ENCODE results near the gene HRH4. TPM values are rescaled to one million over a fixed set of nuclear protein-coding genes. Genes with fewer than 3 reads are reported as not detected.

The HRH4 gene
- total RNA-seq, 1 donor from 2014 or later, result not detected

- Mint-ChIP-seq H3K36me3 (ENCODE audit: insufficient read depth) (no peaks in the 10 kb centered on the region), H3K4me3 (ENCODE audit: low read depth) (no peak overlapping the region), H3K9me3 (ENCODE audit: low read depth) (no peaks in the 10 kb centered on the region), H3K4me1 (ENCODE audit: low read depth) (peaks cover 3% of the 10 kb centered on the region), H3K27ac (no peak overlapping the region), H3K27me3 (no peaks in the 10 kb centered on the region)
- no peak for DNase-seq (ENCODE audit: low spot score, unreplicated experiment)
- TF ChIP-seq CTCF (IDR thresholded peaks at IDR 0.05; ENCODE audit: unreplicated experiment), result no peak
Observed at GRCh38 chr18:24494586-24494985, 34.1 kb downstream of the HRH4 start.

- peaks cover 4% of the 10 kb centered on the region for H3K9me3 Mint-ChIP-seq (ENCODE audit: low read depth)
- TF ChIP-seq CTCF (IDR thresholded peaks at IDR 0.05; ENCODE audit: unreplicated experiment), result no peak
- no peak overlapping the region for H3K4me3 Mint-ChIP-seq (ENCODE audit: low read depth)
- H3K27ac Mint-ChIP-seq, result no peak overlapping the region
- H3K36me3 Mint-ChIP-seq (ENCODE audit: insufficient read depth), result no peaks in the 10 kb centered on the region
- no peaks in the 10 kb centered on the region for H3K27me3 Mint-ChIP-seq
- peaks cover 7% of the 10 kb centered on the region for H3K4me1 Mint-ChIP-seq (ENCODE audit: low read depth)
- DNase-seq (ENCODE audit: low spot score, unreplicated experiment), result no peak
Observed at GRCh38 chr18:24497031-24497754, 36.8 kb downstream of the HRH4 start.

GRCh38 chr18:24499814-24500213 lies 39.4 kb downstream of the HRH4 start:
- Mint-ChIP-seq H3K9me3 (ENCODE audit: low read depth) (peaks cover 4% of the 10 kb centered on the region), H3K27me3 (no peaks in the 10 kb centered on the region), H3K4me3 (ENCODE audit: low read depth) (no peak overlapping the region), H3K27ac (no peak overlapping the region), H3K4me1 (ENCODE audit: low read depth) (peaks cover 17% of the 10 kb centered on the region), H3K36me3 (ENCODE audit: insufficient read depth) (no peaks in the 10 kb centered on the region)
- DNase-seq (ENCODE audit: low spot score, unreplicated experiment), result no peak
- no peak for TF ChIP-seq CTCF (IDR thresholded peaks at IDR 0.05; ENCODE audit: unreplicated experiment)

- no peaks in the 10 kb centered on the region for H3K36me3 Mint-ChIP-seq (ENCODE audit: insufficient read depth)
- DNase-seq (ENCODE audit: low spot score, unreplicated experiment), result no peak
- no peak for TF ChIP-seq CTCF (IDR thresholded peaks at IDR 0.05; ENCODE audit: unreplicated experiment)
- no peak overlapping the region for H3K4me3 Mint-ChIP-seq (ENCODE audit: low read depth)
- H3K27ac Mint-ChIP-seq, result no peak overlapping the region
- H3K9me3 Mint-ChIP-seq (ENCODE audit: low read depth), result peaks cover 4% of the 10 kb centered on the region
- peaks cover 17% of the 10 kb centered on the region for H3K4me1 Mint-ChIP-seq (ENCODE audit: low read depth)
- no peaks in the 10 kb centered on the region for H3K27me3 Mint-ChIP-seq
Observed at GRCh38 chr18:24500217-24500616, 39.8 kb downstream of the HRH4 start.

GRCh38 chr18:24500766-24501165 lies 40.3 kb downstream of the HRH4 start:
- H3K4me1 Mint-ChIP-seq (ENCODE audit: low read depth), result peaks cover 17% of the 10 kb centered on the region
- DNase-seq (ENCODE audit: low spot score, unreplicated experiment), result no peak
- H3K27ac Mint-ChIP-seq, result no peak overlapping the region
- no peak for TF ChIP-seq CTCF (IDR thresholded peaks at IDR 0.05; ENCODE audit: unreplicated experiment)
- peaks cover 4% of the 10 kb centered on the region for H3K9me3 Mint-ChIP-seq (ENCODE audit: low read depth)
- H3K27me3 Mint-ChIP-seq, result no peaks in the 10 kb centered on the region
- no peaks in the 10 kb centered on the region for H3K36me3 Mint-ChIP-seq (ENCODE audit: insufficient read depth)
- H3K4me3 Mint-ChIP-seq (ENCODE audit: low read depth), result no peak overlapping the region

All from progenitor cell of endocrine pancreas (in vitro differentiated cells).